CD4-positive, CD25-positive, alpha-beta regulatory T cell (primary cell): ENCODE measurements around the gene CAPN2. TPM values are rescaled to one million over a fixed set of nuclear protein-coding genes. Genes with fewer than 3 reads are reported as not detected.

Source experiments
- ATAC-seq, 2 donors: fragments of 150-1000 bp; cut with Tn5 transposase; one replicate each; pipeline ENCODE4 v1.10.0; 2021; ENCODE audit warnings: low read depth in 2 of 2, moderate number of reproducible peaks in 2 of 2, moderate library complexity in 1 of 2
- DNase-seq, 3 donors: peaks; one replicate each; pipeline versions ENCODE4 v3.0.0 to v3.0.0-alpha.2; 2012 to 2022; ENCODE audit warnings: mixed read lengths in 1 of 3
- H3K27ac ChIP-seq: one replicate; pipeline ENCODE4 v1.7.0; 2013; ENCODE audit warnings: mild to moderate bottlenecking, low read length; ENCODE audit not compliant: insufficient read depth, poor library complexity, severe bottlenecking
- H3K27me3 ChIP-seq: one replicate; pipeline ENCODE4 v1.7.0; 2013; ENCODE audit warnings: low read length; ENCODE audit not compliant: control insufficient read depth, insufficient read depth
- H3K36me3 ChIP-seq: one replicate; pipeline ENCODE4 v1.7.0; 2013; ENCODE audit warnings: mild to moderate bottlenecking, low read length, moderate library complexity; ENCODE audit not compliant: control insufficient read depth, insufficient read depth
- H3K4me1 ChIP-seq: 2 replicates; pipeline ENCODE4 v1.7.0; 2013; ENCODE audit warnings: mild to moderate bottlenecking, low read length; ENCODE audit not compliant: insufficient read depth, control insufficient read depth, poor library complexity, severe bottlenecking
- H3K4me3 ChIP-seq: one replicate; pipeline ENCODE4 v1.7.0; 2013; ENCODE audit warnings: low read depth, mild to moderate bottlenecking, low read length, moderate library complexity
- H3K9me3 ChIP-seq, 2 experiments: 1 replicate in 1 of 2; 2 replicates in 1 of 2; pipeline ENCODE4 v1.7.0; 2013; ENCODE audit warnings: low read length in 2 of 2, mild to moderate bottlenecking in 1 of 2, moderate library complexity in 1 of 2; ENCODE audit not compliant: control insufficient read depth in 2 of 2
- H3K27ac Mint-ChIP-seq, 3 donors: one replicate each; pipeline ENCODE4 v1.8.0; 2020 to 2022; ENCODE audit warnings: mild to moderate bottlenecking in 3 of 3, mixed read lengths in 3 of 3, moderate library complexity in 2 of 3
- H3K27me3 Mint-ChIP-seq: one replicate; pipeline ENCODE4 v1.8.0; 2022; ENCODE audit warnings: mild to moderate bottlenecking, mixed read lengths
- H3K36me3 Mint-ChIP-seq: one replicate; pipeline ENCODE4 v1.8.0; 2020; ENCODE audit warnings: mixed read lengths
- H3K4me1 Mint-ChIP-seq, 4 donors: one replicate each; pipeline ENCODE4 v1.8.0; 2020 to 2022; ENCODE audit warnings: mixed read lengths in 4 of 4, mild to moderate bottlenecking in 1 of 4
- H3K4me3 Mint-ChIP-seq, 4 donors: one replicate each; pipeline ENCODE4 v1.8.0; 2020 to 2022; ENCODE audit warnings: mild to moderate bottlenecking in 4 of 4, mixed read lengths in 4 of 4, moderate library complexity in 3 of 4
- H3K9me3 Mint-ChIP-seq, 7 donors: one replicate each; pipeline ENCODE4 v1.8.0; 2020 to 2022; ENCODE audit warnings: mixed read lengths in 7 of 7, mild to moderate bottlenecking in 3 of 7, moderate library complexity in 2 of 7
- polyA plus RNA-seq, 4 donors: library from polyadenylated mRNA; unstranded; fragments of 300-500 nt; fragmentation: Illumina TruSeq; gene quantifications; one replicate each; pipeline ENCODE4 v1.2.3, GENCODE V29; 2021
- total RNA-seq: library from RNA; stranded (reverse); gene quantifications from one replicate; pipeline ENCODE4 v1.2.3, GENCODE V29; 2022

The CAPN2 gene
- total and polyA plus RNA-seq, 5 donors from 2014 or later: 132 to 278 (median 161) TPM

DNA sequence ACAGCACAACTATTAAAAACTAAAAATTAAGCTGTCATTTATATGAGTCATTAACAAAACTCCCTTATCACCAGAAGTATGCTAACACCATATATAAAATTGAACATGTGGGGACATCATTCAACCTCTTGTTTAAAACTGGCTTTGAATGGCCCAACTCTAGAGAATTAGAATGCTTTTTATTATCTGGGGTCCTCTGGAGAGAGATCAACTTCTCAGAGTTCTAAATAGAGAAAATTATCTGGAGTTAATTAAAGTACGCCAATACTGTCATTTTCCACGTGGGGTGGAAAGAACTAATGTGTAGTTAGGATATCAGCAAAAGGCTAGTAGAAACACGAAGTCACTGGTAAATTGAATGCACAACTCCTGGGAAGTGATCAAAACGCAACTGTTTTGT, 21.2 kb upstream of the CAPN2 start:
- no peaks in the 10 kb centered on the region for H3K36me3 Mint-ChIP-seq
- no peaks in the 10 kb centered on the region for H3K27me3 ChIP-seq
- no peak overlapping the region for H3K27ac ChIP-seq
- H3K9me3 ChIP-seq: no peaks in the 10 kb centered on the region
- H3K36me3 ChIP-seq: no peaks in the 10 kb centered on the region
- peaks cover 0 to 6% (median 0%) of the 10 kb centered on the region in 7 donors for H3K9me3 Mint-ChIP-seq
- no peak overlapping the region for H3K4me3 Mint-ChIP-seq
- no peak overlapping the region for H3K4me3 ChIP-seq
- peaks cover 23% of the 10 kb centered on the region for H3K27me3 Mint-ChIP-seq
- DNase-seq (no peak), ATAC-seq (no peak)
- H3K4me1 ChIP-seq: no peaks in the 10 kb centered on the region
- no peak overlapping the region for H3K27ac Mint-ChIP-seq
- H3K4me1 Mint-ChIP-seq: no peaks in the 10 kb centered on the region

DNA sequence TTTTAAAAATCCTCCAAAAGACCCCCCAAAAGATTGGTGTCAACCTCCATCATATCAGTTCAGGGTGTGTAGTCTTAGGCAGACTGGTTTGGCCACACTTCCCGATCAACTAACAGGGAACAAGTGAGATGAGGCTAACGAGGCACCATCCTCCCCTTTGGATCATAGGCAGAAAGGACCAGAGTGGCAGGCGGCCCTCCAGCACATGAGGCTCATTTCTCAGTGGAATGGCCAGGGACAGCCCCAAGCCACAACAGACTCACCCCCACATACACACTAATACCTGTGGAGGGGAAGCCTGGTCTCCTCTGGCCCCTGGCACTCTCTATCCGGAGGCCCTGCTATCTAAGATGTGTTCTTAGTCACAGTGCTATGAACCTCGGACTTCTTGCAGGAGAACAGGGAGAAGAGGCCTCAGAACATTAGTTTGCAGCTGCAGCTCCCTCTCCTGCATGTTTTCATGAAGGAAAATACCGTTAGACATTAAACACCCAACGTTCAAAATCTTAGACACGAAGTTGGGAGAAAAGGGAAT, 17.3 kb upstream of the CAPN2 start:
- Mint-ChIP-seq H3K27ac (peak overlapping the region in 1 of 3 donors; percentile 62), H3K36me3 (no peaks in the 10 kb centered on the region), H3K9me3 (no peaks in the 10 kb centered on the region), H3K27me3 (peaks cover 12% of the 10 kb centered on the region), H3K4me1 (peaks cover 0 to 15% (median 5%) of the 10 kb centered on the region in 4 donors), H3K4me3 (no peak overlapping the region)
- H3K27me3 ChIP-seq: no peaks in the 10 kb centered on the region
- no peak overlapping the region for H3K4me3 ChIP-seq
- H3K4me1 ChIP-seq: peaks cover 4% of the 10 kb centered on the region
- no peaks in the 10 kb centered on the region for H3K9me3 ChIP-seq
- ATAC-seq (no peak), DNase-seq (no peak)
- no peaks in the 10 kb centered on the region for H3K36me3 ChIP-seq
- no peak overlapping the region for H3K27ac ChIP-seq

GRCh38 chr1:223695941-223696340, 16.4 kb upstream of the CAPN2 start:
- Histone ChIP-seq H3K4me1 (peaks cover 4% of the 10 kb centered on the region), H3K27me3 (no peaks in the 10 kb centered on the region), H3K36me3 (no peaks in the 10 kb centered on the region), H3K9me3 (no peaks in the 10 kb centered on the region), H3K4me3 (no peak overlapping the region), H3K27ac (no peak overlapping the region)
- Mint-ChIP-seq H3K4me1 (peaks cover 0 to 15% (median 5%) of the 10 kb centered on the region in 4 donors), H3K36me3 (no peaks in the 10 kb centered on the region), H3K4me3 (no peak overlapping the region), H3K27ac (no peak overlapping the region), H3K27me3 (peaks cover 7% of the 10 kb centered on the region), H3K9me3 (no peaks in the 10 kb centered on the region)
- no peak for ATAC-seq
- DNase-seq: no peak

- DNase-seq: no peak
- peak overlapping the region in 1 of 3 donors; percentile 12 for H3K27ac Mint-ChIP-seq
- peaks cover 4% of the 10 kb centered on the region for H3K4me1 ChIP-seq
Measured at GRCh38 chr1:223700388-223700918, 11.9 kb upstream of the CAPN2 start.

GRCh38 chr1:223700942-223701637, 11.2 kb upstream of the CAPN2 start:
- Histone ChIP-seq H3K27me3 (no peaks in the 10 kb centered on the region), H3K36me3 (no peaks in the 10 kb centered on the region), H3K27ac (no peak overlapping the region), H3K4me3 (no peak overlapping the region), H3K9me3 (no peaks in the 10 kb centered on the region), H3K4me1 (peaks cover 4% of the 10 kb centered on the region)
- no peak overlapping the region for H3K4me3 Mint-ChIP-seq
- H3K27ac Mint-ChIP-seq: no peak overlapping the region
- DNase-seq (no peak), ATAC-seq (no peak)
- H3K4me1 Mint-ChIP-seq: peaks cover 4 to 16% (median 6%) of the 10 kb centered on the region in 4 donors
- H3K36me3 Mint-ChIP-seq: no peaks in the 10 kb centered on the region
- H3K9me3 Mint-ChIP-seq: no peaks in the 10 kb centered on the region
- H3K27me3 Mint-ChIP-seq: no peaks in the 10 kb centered on the region

More at GRCh38 chr1:223700388-223700918, 11.9 kb upstream of the CAPN2 start:
- Mint-ChIP-seq H3K4me3 (no peak overlapping the region), H3K36me3 (no peaks in the 10 kb centered on the region), H3K27me3 (no peaks in the 10 kb centered on the region), H3K9me3 (no peaks in the 10 kb centered on the region), H3K4me1 (peaks cover 4 to 16% (median 6%) of the 10 kb centered on the region in 4 donors)
- Histone ChIP-seq H3K9me3 (no peaks in the 10 kb centered on the region), H3K27me3 (no peaks in the 10 kb centered on the region), H3K27ac (no peak overlapping the region), H3K36me3 (no peaks in the 10 kb centered on the region), H3K4me3 (no peak overlapping the region)
- ATAC-seq: no peak

- Mint-ChIP-seq H3K4me1 (peaks cover 4 to 12% (median 7%) of the 10 kb centered on the region in 4 donors), H3K4me3 (no peak overlapping the region), H3K27ac (peak overlapping the region in 1 of 3 donors; percentile 87), H3K36me3 (no peaks in the 10 kb centered on the region), H3K27me3 (no peaks in the 10 kb centered on the region), H3K9me3 (no peaks in the 10 kb centered on the region)
- Histone ChIP-seq H3K27ac (no peak overlapping the region), H3K4me3 (no peak overlapping the region), H3K4me1 (peaks cover 4% of the 10 kb centered on the region), H3K36me3 (no peaks in the 10 kb centered on the region), H3K27me3 (no peaks in the 10 kb centered on the region), H3K9me3 (no peaks in the 10 kb centered on the region)
- peak in 1 of 2 donors; percentile 25 for ATAC-seq
- no peak for DNase-seq
Measured at GRCh38 chr1:223702735-223703667, 9.3 kb upstream of the CAPN2 start.

DNA sequence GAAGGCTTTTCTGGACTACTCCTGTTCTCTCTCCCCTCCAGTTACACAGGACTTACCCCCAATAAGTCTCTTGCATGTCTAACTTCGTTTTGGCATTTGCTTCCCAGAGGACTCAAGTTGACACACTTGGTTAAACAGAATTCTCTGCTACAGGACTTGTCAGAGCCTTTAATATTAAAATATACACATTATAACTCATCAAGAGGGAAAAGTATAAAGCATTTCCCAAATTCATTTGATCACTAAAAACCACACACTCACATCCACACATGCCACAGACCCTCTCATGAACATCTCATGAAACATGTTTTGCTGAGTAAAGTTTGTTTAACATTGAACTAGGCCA, 8.7 kb upstream of the CAPN2 start:
- H3K27ac Mint-ChIP-seq: no peak overlapping the region

More for the DNA sequence above, 8.7 kb upstream of the CAPN2 start:
- ATAC-seq (no peak), DNase-seq (no peak)
- Mint-ChIP-seq H3K27me3 (no peaks in the 10 kb centered on the region), H3K4me1 (peaks cover 0 to 6% (median 5%) of the 10 kb centered on the region in 4 donors), H3K9me3 (no peaks in the 10 kb centered on the region), H3K4me3 (no peak overlapping the region), H3K36me3 (no peaks in the 10 kb centered on the region)
- Histone ChIP-seq H3K9me3 (no peaks in the 10 kb centered on the region), H3K27me3 (no peaks in the 10 kb centered on the region), H3K27ac (no peak overlapping the region), H3K4me3 (no peak overlapping the region), H3K36me3 (no peaks in the 10 kb centered on the region), H3K4me1 (no peaks in the 10 kb centered on the region)
